Neural cell (in vitro differentiated cells): ENCODE data around the gene SNRNP25.

ENCODE experiments used
- EP300 ChIP-seq: fragments of 450-650 bp; conservative IDR thresholded peaks from 2 replicates; pipeline ENCODE4 v1.6.1; 2014; ENCODE audit warnings: antibody characterized with exemption, mild to moderate bottlenecking, moderate library complexity; ENCODE audit not compliant: poor library complexity, severe bottlenecking
- TF ChIP-seq, protein P1 (sequence below): IDR thresholded peaks from 2 replicates; pipeline ENCODE4 v1.6.1; 2012; ENCODE audit warnings: borderline replicate concordance
- TF ChIP-seq, protein P2 (sequence below): fragments of 450-650 bp; IDR thresholded peaks from 2 replicates; pipeline ENCODE4 v1.5.1; 2014; ENCODE audit warnings: antibody characterized with exemption, mild to moderate bottlenecking, moderate library complexity; ENCODE audit not compliant: poor library complexity, severe bottlenecking

DNA sequence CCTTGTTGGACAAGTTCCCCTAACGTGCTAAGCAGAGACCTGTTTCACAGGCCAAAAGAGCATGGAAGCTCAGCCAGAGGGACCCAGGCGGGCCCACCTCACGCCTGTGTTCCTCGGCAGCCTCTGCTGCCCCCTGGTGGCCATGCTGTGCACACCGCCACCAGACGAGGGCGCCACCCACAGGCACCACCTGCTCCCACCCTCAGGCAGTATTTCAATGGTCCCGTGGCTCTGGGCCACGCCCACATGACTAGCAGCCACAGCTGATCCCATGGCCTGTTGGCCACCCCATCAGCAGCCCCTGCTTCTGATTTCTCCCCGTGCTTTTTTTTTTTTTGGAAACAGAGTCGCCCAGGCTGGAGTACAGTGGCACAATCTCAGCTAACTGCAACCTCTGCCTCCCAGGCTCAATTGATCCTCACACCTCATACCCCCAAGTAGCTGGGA lies 43.3 kb downstream of the SNRNP25 start:
- TF ChIP-seq, protein P1, sequence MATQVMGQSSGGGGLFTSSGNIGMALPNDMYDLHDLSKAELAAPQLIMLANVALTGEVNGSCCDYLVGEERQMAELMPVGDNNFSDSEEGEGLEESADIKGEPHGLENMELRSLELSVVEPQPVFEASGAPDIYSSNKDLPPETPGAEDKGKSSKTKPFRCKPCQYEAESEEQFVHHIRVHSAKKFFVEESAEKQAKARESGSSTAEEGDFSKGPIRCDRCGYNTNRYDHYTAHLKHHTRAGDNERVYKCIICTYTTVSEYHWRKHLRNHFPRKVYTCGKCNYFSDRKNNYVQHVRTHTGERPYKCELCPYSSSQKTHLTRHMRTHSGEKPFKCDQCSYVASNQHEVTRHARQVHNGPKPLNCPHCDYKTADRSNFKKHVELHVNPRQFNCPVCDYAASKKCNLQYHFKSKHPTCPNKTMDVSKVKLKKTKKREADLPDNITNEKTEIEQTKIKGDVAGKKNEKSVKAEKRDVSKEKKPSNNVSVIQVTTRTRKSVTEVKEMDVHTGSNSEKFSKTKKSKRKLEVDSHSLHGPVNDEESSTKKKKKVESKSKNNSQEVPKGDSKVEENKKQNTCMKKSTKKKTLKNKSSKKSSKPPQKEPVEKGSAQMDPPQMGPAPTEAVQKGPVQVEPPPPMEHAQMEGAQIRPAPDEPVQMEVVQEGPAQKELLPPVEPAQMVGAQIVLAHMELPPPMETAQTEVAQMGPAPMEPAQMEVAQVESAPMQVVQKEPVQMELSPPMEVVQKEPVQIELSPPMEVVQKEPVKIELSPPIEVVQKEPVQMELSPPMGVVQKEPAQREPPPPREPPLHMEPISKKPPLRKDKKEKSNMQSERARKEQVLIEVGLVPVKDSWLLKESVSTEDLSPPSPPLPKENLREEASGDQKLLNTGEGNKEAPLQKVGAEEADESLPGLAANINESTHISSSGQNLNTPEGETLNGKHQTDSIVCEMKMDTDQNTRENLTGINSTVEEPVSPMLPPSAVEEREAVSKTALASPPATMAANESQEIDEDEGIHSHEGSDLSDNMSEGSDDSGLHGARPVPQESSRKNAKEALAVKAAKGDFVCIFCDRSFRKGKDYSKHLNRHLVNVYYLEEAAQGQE: no peak
- TF ChIP-seq, protein P2, sequence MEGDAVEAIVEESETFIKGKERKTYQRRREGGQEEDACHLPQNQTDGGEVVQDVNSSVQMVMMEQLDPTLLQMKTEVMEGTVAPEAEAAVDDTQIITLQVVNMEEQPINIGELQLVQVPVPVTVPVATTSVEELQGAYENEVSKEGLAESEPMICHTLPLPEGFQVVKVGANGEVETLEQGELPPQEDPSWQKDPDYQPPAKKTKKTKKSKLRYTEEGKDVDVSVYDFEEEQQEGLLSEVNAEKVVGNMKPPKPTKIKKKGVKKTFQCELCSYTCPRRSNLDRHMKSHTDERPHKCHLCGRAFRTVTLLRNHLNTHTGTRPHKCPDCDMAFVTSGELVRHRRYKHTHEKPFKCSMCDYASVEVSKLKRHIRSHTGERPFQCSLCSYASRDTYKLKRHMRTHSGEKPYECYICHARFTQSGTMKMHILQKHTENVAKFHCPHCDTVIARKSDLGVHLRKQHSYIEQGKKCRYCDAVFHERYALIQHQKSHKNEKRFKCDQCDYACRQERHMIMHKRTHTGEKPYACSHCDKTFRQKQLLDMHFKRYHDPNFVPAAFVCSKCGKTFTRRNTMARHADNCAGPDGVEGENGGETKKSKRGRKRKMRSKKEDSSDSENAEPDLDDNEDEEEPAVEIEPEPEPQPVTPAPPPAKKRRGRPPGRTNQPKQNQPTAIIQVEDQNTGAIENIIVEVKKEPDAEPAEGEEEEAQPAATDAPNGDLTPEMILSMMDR: peak; percentile 76
- TF ChIP-seq EP300: no peak
